WTC11 (cell line): Measurements from ENCODE around the gene PROM2.

ENCODE experiments used
- ATF1 ChIP-seq: sonication (generic); formaldehyde crosslinking; IDR thresholded peaks from 2 replicates; pipeline ENCODE4 v1.8.1; 2023; ENCODE audit warnings: mild to moderate bottlenecking, moderate library complexity, missing genetic modification reagents
- CREB1 ChIP-seq: sonication (generic); formaldehyde crosslinking; IDR thresholded peaks from 2 replicates; pipeline ENCODE4 v1.8.0; 2023; ENCODE audit warnings: mild to moderate bottlenecking, missing genetic modification reagents
- CTCF ChIP-seq: fragments of 200-600 bp; IDR thresholded peaks from 2 replicates; pipeline ENCODE4 v1.8.0; 2022; ENCODE audit warnings: antibody characterized with exemption
- FOXP1 ChIP-seq: sonication (generic); formaldehyde crosslinking; IDR thresholded peaks from 2 replicates; pipeline ENCODE4 v1.8.0; 2022; ENCODE audit warnings: missing genetic modification reagents, mild to moderate bottlenecking, moderate library complexity, borderline replicate concordance
- FOXP4 ChIP-seq: sonication (generic); formaldehyde crosslinking; IDR thresholded peaks from 2 replicates; pipeline ENCODE4 v1.8.0; 2022; ENCODE audit warnings: mild to moderate bottlenecking, missing genetic modification reagents
- JUN ChIP-seq: sonication (generic); formaldehyde crosslinking; IDR thresholded peaks from 2 replicates; pipeline ENCODE4 v1.8.0; 2023; ENCODE audit warnings: mild to moderate bottlenecking, missing genetic modification reagents
- NFYB ChIP-seq: sonication (generic); formaldehyde crosslinking; conservative IDR thresholded peaks from 2 replicates; pipeline ENCODE4 v1.8.0; 2022; ENCODE audit warnings: low read depth, missing genetic modification reagents
- STAT6 ChIP-seq: sonication (generic); formaldehyde crosslinking; conservative IDR thresholded peaks from 2 replicates; pipeline ENCODE4 v1.8.1; 2023; ENCODE audit warnings: mild to moderate bottlenecking, low read depth, missing genetic modification reagents, moderate library complexity
- TEAD4 ChIP-seq: sonication (generic); formaldehyde crosslinking; IDR thresholded peaks from 2 replicates; pipeline ENCODE4 v1.8.0; 2022; ENCODE audit warnings: mild to moderate bottlenecking, missing genetic modification reagents
- ZSCAN18 ChIP-seq: fragments of 250-450 bp; sonication (Bioruptor Pico); IDR thresholded peaks from 2 replicates; pipeline ENCODE4 v2.1.2; 2022; ENCODE audit warnings: mild to moderate bottlenecking, moderate library complexity

GRCh38 chr2:95284886-95285541 is 10.8 kb downstream of the PROM2 start:
- no peak for TF ChIP-seq CTCF
- no peak for TF ChIP-seq FOXP4
- no peak for TF ChIP-seq CREB1 (CRISPR knock-in tag)
- TF ChIP-seq JUN = no peak
- TF ChIP-seq ATF1 (CRISPR knock-in tag) = no peak
- TF ChIP-seq NFYB (CRISPR knock-in tag) = no peak
- TF ChIP-seq STAT6 = no peak
- no peak for TF ChIP-seq ZSCAN18 (CRISPR knock-in tag)
- TF ChIP-seq TEAD4 (CRISPR knock-in tag) = no peak
- TF ChIP-seq FOXP1 (CRISPR knock-in tag) = no peak
